Right lobe of liver (tissue), 4 donors: Measurements from ENCODE around the gene MRPL36.

Source experiments
- POLR2A ChIP-seq: fragments of 450-650 bp; IDR thresholded peaks from one replicate; pipeline ENCODE4 v1.6.1; 2017; ENCODE audit warnings: antibody characterized with exemption, mild to moderate bottlenecking
- TF ChIP-seq, protein P1 (sequence below), 4 donors: fragments of 200-600 bp in 3 of 4; fragments of 450-650 bp in 1 of 4; IDR thresholded peaks; one replicate each; pipeline versions ENCODE4 v1.5.1 to v1.8.0; 2016 to 2022; ENCODE audit warnings: antibody characterized with exemption in 4 of 4, mild to moderate bottlenecking in 2 of 4
- donor health status: DM: no; HTN: no; CAD: no.
- donor health status: DM: no; HTN: no; CAD: no.
- donor health status: DM: no; HTN: yes; CAD: no.

DNA sequence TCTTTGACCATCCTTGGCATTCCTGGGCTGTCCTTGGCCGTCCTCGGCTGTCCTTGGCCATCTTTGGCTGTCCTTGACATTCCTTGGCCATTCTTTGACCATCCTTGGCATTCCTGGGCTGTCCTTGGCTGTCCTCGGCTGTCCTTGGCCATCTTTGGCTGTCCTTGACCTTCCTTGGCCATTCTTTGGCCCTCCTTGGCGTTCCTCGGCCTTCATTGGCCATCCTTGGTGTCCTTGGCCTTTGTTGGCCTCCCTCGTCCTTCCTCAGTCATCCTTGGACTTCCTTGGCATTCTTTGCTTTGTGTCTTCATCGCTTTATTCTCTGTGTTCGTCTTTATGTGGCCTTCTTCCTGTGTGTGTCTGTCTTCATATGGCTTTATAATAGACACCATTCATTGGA is 22.2 kb upstream of the MRPL36 start:
- TF ChIP-seq POLR2A = no peak
- TF ChIP-seq, protein P1, sequence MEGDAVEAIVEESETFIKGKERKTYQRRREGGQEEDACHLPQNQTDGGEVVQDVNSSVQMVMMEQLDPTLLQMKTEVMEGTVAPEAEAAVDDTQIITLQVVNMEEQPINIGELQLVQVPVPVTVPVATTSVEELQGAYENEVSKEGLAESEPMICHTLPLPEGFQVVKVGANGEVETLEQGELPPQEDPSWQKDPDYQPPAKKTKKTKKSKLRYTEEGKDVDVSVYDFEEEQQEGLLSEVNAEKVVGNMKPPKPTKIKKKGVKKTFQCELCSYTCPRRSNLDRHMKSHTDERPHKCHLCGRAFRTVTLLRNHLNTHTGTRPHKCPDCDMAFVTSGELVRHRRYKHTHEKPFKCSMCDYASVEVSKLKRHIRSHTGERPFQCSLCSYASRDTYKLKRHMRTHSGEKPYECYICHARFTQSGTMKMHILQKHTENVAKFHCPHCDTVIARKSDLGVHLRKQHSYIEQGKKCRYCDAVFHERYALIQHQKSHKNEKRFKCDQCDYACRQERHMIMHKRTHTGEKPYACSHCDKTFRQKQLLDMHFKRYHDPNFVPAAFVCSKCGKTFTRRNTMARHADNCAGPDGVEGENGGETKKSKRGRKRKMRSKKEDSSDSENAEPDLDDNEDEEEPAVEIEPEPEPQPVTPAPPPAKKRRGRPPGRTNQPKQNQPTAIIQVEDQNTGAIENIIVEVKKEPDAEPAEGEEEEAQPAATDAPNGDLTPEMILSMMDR (IDR thresholded peaks at IDR 0.05) = no peak
